Activated T-helper 2 cell treated with anti-CD3 and anti-CD28 coated beads, Interferon-gamma antibody, Interleukin-2, Interleukin-4, amounts not matched to agents 10 μg/mL and 5 μg/mL and 100 μg/mL, durations not matched to agents 14 hours and 24 hours and 36 hours (primary cell): ENCODE data around the gene SMCO4. TPM values are rescaled to one million over a fixed set of nuclear protein-coding genes. Genes with fewer than 3 reads are reported as not detected.

ENCODE experiments used
- DNase-seq: peaks from one replicate; pipeline ENCODE4 v3.0.0; 2021; ENCODE audit warnings: low spot score
- H3K27ac Mint-ChIP-seq: one replicate; pipeline ENCODE4 v1.8.0; 2021; ENCODE audit warnings: mixed read lengths
- H3K27me3 Mint-ChIP-seq: one replicate; pipeline ENCODE4 v1.8.0; 2021; ENCODE audit warnings: low read depth, mixed read lengths
- H3K36me3 Mint-ChIP-seq: one replicate; pipeline ENCODE4 v1.8.0; 2021; ENCODE audit warnings: low read depth, mixed read lengths
- H3K4me1 Mint-ChIP-seq: one replicate; pipeline ENCODE4 v1.8.0; 2021; ENCODE audit warnings: low read depth, mixed read lengths
- H3K4me3 Mint-ChIP-seq: one replicate; pipeline ENCODE4 v1.8.0; 2021; ENCODE audit warnings: low read depth, mild to moderate bottlenecking, moderate library complexity, mixed read lengths
- H3K9me3 Mint-ChIP-seq: one replicate; pipeline ENCODE4 v1.8.0; 2021; ENCODE audit warnings: mixed read lengths
- intact Hi-C: fragments of 100-400 bp; cut with micrococcal nuclease; formaldehyde crosslinking; loops from one replicate; pipeline ENCODE4 v1.15.1; 2023
- total RNA-seq: library from RNA; stranded (reverse); gene quantifications from 2 replicates; pipeline ENCODE4 v1.2.3, GENCODE V29; 2022

The SMCO4 gene
- total RNA-seq, 1 donor from 2014 or later, result 41.5 TPM

DNA sequence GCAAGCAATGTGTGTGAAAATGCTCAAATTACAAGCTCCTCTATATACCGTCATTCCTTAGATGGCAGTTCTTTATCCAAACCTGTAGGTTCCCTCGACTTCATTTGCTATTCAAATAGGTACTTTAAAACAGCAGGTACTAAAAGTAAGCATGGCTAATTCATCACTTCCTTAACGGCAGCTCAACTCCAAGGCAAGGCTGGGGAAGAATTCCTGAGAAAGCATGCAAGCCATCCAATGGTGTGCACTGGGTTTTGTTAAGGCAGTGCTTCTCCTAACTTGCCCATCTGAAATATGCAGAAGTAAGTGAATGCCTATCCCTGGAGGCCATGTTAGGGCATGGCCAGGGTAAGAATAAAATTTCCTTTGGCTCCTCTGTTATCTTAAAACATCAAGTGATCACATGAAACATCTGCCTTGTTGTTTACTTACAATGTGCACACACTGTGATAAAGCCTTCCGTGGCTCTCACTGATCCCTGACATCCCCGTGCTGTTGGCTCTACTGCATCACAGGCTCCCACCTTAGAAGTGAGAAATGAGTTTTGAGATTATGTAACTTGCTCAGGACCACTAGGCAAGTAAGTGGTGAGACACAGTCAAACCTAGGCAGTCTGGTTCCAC, 52.1 kb downstream of the SMCO4 start:
- H3K27me3 Mint-ChIP-seq, result no peaks in the 10 kb centered on the region
- intact Hi-C loops, result no loop called here
- DNase-seq, result no peak
- H3K36me3 Mint-ChIP-seq, result peaks cover 4% of the 10 kb centered on the region
- no peaks in the 10 kb centered on the region for H3K9me3 Mint-ChIP-seq
- H3K4me1 Mint-ChIP-seq, result no peaks in the 10 kb centered on the region
- H3K4me3 Mint-ChIP-seq, result no peak overlapping the region
- no peak overlapping the region for H3K27ac Mint-ChIP-seq

DNA sequence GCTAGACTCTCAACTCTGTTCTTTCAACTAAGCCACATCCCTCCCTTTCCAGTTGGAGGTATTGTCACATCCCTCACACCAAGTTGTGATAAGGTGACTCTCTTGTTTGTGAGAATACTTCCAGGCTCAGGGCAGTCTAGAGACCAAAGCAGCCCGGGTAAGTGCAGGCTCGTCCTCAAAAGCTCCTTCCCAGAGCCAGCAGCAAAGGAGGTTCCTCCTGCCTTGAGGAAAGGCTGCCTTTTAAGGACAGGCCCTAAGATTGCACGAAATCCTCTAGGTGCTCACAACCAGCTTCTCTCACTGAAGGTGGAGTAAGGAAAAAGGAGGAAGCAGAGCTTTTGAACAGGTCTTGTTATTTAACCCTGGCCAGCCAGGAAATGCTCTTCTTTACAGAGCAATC, 53.4 kb downstream of the SMCO4 start:
- Mint-ChIP-seq H3K27me3 (no peaks in the 10 kb centered on the region), H3K36me3 (no peaks in the 10 kb centered on the region), H3K9me3 (no peaks in the 10 kb centered on the region), H3K4me3 (no peak overlapping the region), H3K27ac (no peak overlapping the region), H3K4me1 (no peaks in the 10 kb centered on the region)
- no peak for DNase-seq
- intact Hi-C loops, result loop anchor here (5.0 kb wide), 1 partner anchor 52 kb away; the partner anchor contains the start of gene SMCO4

DNA sequence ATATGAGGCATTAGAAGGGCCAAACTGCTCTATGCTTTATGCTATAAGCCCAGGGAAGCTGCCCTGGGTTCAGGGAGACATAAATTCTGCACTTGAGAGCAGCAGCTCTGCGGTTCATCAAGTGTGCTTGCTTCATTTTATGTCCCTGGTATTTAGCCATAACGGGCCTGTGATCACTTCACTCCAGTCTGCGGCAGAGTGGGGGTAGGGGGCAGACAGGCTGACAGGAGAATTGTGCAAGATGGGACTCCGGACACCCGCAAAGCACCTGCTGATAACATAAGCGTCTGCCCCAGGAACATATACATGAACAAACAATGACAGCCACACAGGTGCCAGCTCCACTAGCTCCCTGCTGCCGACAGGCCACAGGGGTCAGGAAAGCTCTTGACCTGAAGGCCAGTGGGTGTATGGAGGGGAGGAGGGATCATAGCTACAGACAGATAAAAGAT, 56.1 kb downstream of the SMCO4 start:
- H3K27ac Mint-ChIP-seq, result no peak overlapping the region
- peaks cover 1% of the 10 kb centered on the region for H3K4me1 Mint-ChIP-seq
- intact Hi-C loops, result loop anchor here (5.0 kb wide), 1 partner anchor 55 kb away; the partner anchor contains the start of gene SMCO4

DNA sequence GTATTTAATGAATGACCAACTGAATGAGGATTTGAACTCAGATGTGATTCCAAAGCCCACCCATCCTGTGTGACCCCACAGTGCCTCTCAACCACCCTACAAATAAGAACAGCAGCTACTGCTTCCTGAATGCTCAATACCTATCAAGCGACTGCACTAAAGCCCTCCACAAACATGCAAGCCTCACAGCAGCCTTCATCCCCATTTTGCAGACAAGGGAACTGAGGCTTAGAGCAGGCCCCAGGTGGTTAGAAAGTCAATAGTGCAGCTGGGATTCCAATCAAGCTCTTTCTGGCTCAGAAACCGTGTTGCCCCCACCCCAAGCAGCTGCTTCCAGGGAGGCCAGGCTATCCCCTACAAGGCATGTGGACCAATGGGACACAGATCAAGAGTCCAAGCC, 57.2 kb downstream of the SMCO4 start:
- H3K27ac Mint-ChIP-seq, result no peak overlapping the region
- peaks cover 6% of the 10 kb centered on the region for H3K4me1 Mint-ChIP-seq
- no peak for DNase-seq
- no peaks in the 10 kb centered on the region for H3K9me3 Mint-ChIP-seq
- no peaks in the 10 kb centered on the region for H3K36me3 Mint-ChIP-seq
- no peaks in the 10 kb centered on the region for H3K27me3 Mint-ChIP-seq
- no peak overlapping the region for H3K4me3 Mint-ChIP-seq
- intact Hi-C loops, result loop anchor here (5.0 kb wide), 1 partner anchor 56 kb away; the partner anchor contains the start of gene SMCO4

More for the DNA sequence above, 56.1 kb downstream of the SMCO4 start:
- no peaks in the 10 kb centered on the region for H3K27me3 Mint-ChIP-seq
- DNase-seq, result no peak
- no peaks in the 10 kb centered on the region for H3K36me3 Mint-ChIP-seq
- H3K9me3 Mint-ChIP-seq, result no peaks in the 10 kb centered on the region
- no peak overlapping the region for H3K4me3 Mint-ChIP-seq

DNA sequence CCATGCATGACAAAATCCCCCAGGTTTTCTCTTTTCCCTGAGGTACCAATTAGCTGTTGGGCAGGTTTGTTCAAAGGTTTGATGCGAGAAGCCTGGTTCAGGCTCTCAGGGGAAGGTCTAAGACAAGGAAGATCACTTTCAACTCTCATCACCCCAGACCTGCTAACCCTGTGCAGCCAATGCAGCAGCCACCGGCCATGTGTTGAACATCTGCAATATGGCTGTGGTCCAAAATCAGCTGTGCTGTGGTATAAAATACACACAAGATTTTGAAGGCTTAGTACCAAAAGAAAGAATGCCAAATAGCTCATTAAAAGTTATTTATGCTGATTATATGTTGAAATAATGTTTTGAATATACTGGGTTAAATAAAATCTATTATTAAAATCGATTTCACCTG, 58.5 kb downstream of the SMCO4 start:
- H3K36me3 Mint-ChIP-seq, result no peaks in the 10 kb centered on the region
- peaks cover 6% of the 10 kb centered on the region for H3K4me1 Mint-ChIP-seq
- no peak overlapping the region for H3K4me3 Mint-ChIP-seq
- intact Hi-C loops, result loop anchor here (5.0 kb wide), 1 partner anchor 58 kb away; the partner anchor contains the start of gene SMCO4
- DNase-seq, result no peak
- no peaks in the 10 kb centered on the region for H3K9me3 Mint-ChIP-seq
- no peaks in the 10 kb centered on the region for H3K27me3 Mint-ChIP-seq
- H3K27ac Mint-ChIP-seq, result no peak overlapping the region

DNA sequence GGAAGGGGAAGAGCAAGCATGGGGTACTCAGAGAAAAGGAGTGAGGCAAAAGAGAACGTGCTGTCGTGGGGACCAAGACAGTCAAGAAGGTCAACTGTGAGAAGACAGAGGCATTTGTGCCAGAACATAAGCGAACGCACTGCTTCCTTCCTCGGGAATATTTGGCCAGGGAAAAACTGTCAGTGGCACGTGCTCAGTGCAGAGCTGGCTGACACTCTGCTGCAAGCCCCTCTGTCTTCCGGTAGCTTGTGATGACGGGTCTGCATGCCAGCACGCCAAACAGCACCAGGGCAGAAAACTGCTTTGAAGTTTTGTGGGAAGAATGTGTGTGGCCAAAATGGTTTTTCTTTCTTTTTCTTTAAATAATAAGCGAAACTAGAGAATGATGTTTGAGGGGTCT, 60.6 kb downstream of the SMCO4 start:
- Mint-ChIP-seq H3K36me3 (no peaks in the 10 kb centered on the region), H3K4me3 (no peak overlapping the region), H3K27ac (no peak overlapping the region), H3K27me3 (no peaks in the 10 kb centered on the region), H3K9me3 (no peaks in the 10 kb centered on the region), H3K4me1 (peaks cover 6% of the 10 kb centered on the region)
- intact Hi-C loops, result no loop called here
- no peak for DNase-seq

DNA sequence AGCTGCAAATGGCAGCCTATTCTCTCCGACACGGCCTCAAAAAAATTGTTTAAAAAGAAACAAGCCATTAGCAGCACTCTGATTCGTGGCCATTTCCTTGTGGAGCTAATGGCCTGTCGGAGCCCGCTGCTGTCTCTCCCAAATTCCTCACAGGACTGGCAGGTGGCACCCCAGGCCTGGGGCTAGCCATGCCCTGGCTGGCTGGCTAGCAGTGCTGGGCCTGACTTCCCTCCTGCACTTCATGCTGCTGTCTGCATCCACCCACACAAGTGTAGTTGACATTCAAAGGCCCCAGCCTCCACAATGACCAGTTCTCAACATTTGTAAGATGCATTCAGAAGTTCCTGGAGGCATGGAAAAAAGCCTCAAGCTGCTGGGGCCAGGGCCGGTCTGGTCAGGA, 61.5 kb downstream of the SMCO4 start:
- no peaks in the 10 kb centered on the region for H3K27me3 Mint-ChIP-seq
- H3K4me1 Mint-ChIP-seq, result peaks cover 6% of the 10 kb centered on the region
- H3K27ac Mint-ChIP-seq, result no peak overlapping the region
- intact Hi-C loops, result no loop called here
- no peak overlapping the region for H3K4me3 Mint-ChIP-seq
- no peaks in the 10 kb centered on the region for H3K9me3 Mint-ChIP-seq
- DNase-seq, result no peak
- no peaks in the 10 kb centered on the region for H3K36me3 Mint-ChIP-seq

DNA sequence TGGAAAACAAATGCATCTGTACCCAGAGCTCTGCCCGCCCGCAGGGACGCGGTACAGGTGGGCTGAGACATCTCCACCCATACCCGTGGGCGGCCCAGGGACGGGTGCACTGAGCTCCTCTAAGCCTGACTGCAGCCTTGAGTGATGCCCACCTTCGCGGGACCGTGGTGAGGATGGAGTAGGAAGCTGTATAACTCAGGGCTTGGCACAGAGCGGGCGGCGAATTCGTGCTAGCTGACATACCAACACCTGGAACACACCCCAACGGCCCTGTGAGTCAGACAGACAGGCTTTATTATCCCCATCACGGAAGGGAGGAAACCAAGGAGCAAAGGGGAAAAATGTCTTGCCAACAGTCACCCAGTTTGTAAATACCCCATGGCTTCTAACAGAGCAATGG, 61.9 kb downstream of the SMCO4 start:
- Mint-ChIP-seq H3K36me3 (no peaks in the 10 kb centered on the region), H3K9me3 (no peaks in the 10 kb centered on the region), H3K4me3 (no peak overlapping the region), H3K27me3 (no peaks in the 10 kb centered on the region), H3K27ac (no peak overlapping the region), H3K4me1 (peaks cover 6% of the 10 kb centered on the region)
- DNase-seq, result no peak
- intact Hi-C loops, result no loop called here

DNA sequence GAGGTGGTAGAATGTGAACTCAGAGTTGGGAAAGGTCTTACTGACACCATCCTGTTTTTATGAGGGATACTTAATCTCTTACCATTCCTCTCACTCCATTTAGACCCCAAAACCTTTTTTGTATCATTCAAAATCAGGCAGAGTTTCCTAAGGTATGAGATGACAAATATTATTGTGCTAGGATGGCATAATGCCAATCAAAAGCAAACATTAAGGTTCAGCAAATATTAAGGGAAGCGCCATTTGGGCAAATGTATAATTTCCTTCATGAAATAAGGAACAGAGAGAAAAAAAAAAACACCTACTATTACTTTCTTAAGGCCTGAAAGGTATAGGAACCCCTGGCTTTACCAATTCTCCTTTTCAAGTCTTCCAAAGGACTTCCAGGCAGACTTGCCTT, 62.4 kb downstream of the SMCO4 start:
- no peak for DNase-seq
- Mint-ChIP-seq H3K4me1 (peaks cover 6% of the 10 kb centered on the region), H3K4me3 (no peak overlapping the region), H3K36me3 (no peaks in the 10 kb centered on the region), H3K27ac (no peak overlapping the region), H3K9me3 (no peaks in the 10 kb centered on the region), H3K27me3 (no peaks in the 10 kb centered on the region)
- intact Hi-C loops, result no loop called here

DNA sequence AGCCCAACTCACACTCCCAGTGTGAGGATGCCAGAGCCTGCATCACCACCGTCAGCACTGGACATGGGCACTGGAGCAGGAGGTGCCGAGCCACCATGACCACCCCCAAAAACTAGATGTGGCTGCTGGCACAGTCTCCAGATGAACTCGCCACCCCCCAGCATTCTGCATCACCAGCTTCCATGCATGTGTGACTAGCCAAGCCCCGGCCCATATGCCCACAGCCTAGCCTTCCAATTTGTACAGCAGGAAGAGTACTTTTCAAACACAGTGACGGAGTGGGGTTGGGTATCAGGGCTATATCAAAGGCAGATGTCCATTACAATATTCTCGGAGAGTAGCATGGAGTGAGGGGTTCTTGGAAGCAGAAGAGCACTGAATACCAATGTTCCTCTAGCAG, 62.9 kb downstream of the SMCO4 start:
- Mint-ChIP-seq H3K9me3 (no peaks in the 10 kb centered on the region), H3K27me3 (no peaks in the 10 kb centered on the region), H3K4me3 (no peak overlapping the region), H3K27ac (no peak overlapping the region), H3K36me3 (no peaks in the 10 kb centered on the region), H3K4me1 (peaks cover 6% of the 10 kb centered on the region)
- no peak for DNase-seq
- intact Hi-C loops, result no loop called here

DNA sequence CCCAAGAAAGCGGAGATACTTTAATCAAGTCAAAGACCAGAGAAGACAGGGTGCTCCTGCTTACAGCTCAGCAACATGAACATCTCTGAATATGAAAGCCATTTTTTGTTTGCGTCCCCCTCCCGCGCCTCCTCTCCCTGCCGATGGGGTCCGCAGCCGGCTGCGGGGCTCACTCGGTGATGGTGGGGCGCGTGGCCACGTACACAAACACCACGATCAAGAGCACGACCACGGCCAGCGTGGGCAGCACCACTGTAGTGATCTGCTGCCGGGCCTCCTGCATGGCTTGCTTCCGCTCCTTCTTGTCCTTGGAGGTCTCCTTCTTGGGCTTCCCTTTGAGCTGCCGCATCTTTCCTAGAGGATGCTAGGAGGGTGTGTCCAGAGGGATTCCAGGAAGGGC, 64.3 kb downstream of the SMCO4 start:
- no peak for DNase-seq
- H3K36me3 Mint-ChIP-seq, result no peaks in the 10 kb centered on the region
- H3K27me3 Mint-ChIP-seq, result no peaks in the 10 kb centered on the region
- intact Hi-C loops, result no loop called here
- H3K4me1 Mint-ChIP-seq, result peaks cover 6% of the 10 kb centered on the region
- H3K4me3 Mint-ChIP-seq, result no peak overlapping the region
- no peak overlapping the region for H3K27ac Mint-ChIP-seq
- H3K9me3 Mint-ChIP-seq, result no peaks in the 10 kb centered on the region

DNA sequence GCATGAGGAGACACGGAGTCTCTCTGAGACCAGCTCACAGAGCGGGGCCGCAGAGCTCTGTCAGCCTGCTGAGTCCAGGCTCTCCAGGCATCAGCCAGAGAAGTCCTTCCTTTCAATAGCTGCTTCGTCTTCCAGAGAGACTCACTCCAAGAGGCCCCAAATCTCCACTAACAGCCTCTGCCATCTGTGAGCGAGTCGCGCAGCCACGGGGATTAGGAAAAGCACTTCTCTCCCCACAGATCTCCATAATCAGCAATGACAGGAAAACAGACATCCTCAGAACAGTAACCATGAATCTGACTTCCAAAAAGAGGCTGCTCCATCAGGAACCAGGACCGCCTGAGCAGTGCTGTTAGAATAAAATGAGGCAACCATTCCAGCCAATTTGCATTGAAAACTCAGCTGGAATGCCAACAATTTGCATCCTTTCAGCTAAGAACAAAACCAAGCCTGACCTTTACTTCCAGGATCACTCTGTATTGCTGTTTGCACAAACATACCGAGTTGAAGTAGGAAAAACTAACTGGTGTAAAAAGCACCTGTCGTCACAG, 65.4 kb downstream of the SMCO4 start:
- Mint-ChIP-seq H3K27ac (no peak overlapping the region), H3K9me3 (no peaks in the 10 kb centered on the region), H3K27me3 (no peaks in the 10 kb centered on the region), H3K4me3 (no peak overlapping the region), H3K4me1 (peaks cover 6% of the 10 kb centered on the region), H3K36me3 (no peaks in the 10 kb centered on the region)
- intact Hi-C loops, result no loop called here
- no peak for DNase-seq

DNA sequence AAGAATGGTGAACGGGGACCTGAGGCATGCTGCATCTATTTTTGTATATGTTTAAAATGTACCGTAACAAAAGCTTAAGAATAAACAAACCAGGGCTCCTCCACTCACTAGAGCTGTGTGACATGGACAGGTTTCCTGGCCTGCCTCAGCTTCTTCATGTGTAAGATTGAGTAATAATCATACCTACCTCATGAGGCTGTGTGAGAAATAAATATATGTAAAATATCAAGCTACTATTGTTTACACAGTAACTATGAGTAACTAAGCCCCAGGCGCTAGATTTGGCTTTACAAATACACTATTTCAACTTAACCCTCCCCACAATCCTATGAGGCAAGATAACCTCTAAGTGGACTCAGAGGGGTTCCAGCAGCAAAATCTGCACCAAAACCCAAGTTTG, 66.4 kb downstream of the SMCO4 start:
- Mint-ChIP-seq H3K4me3 (no peak overlapping the region), H3K4me1 (peaks cover 2% of the 10 kb centered on the region), H3K27me3 (no peaks in the 10 kb centered on the region), H3K9me3 (no peaks in the 10 kb centered on the region), H3K36me3 (no peaks in the 10 kb centered on the region), H3K27ac (no peak overlapping the region)
- DNase-seq, result no peak
- intact Hi-C loops, result no loop called here
